H7 (cell line): ENCODE measurements around the gene TRIM27. TPM values are rescaled to one million over a fixed set of nuclear protein-coding genes. Genes with fewer than 3 reads are reported as not detected.

Experiments
- total RNA-seq: library from RNA; depleted of rRNA; stranded (reverse); fragments of >200 nt; shearing (Covaris generic); gene quantifications from 2 replicates; pipeline ENCODE4 v1.2.3, GENCODE V29; 2014; rRNA removed

Gene TRIM27
- total RNA-seq, 1 experiment from 2014 or later = 98.8 TPM

Other genes starting within 250 kb of the TRIM27 start
- gene ZNF311, start 81.3 kb upstream of the TRIM27 start, total RNA-seq = 1.4 and 2.8 TPM in 2 replicates
- not detected in 2 replicates for gene OR2W1, start 121.2 kb upstream of the TRIM27 start, total RNA-seq
- gene OR2B3, start 163.3 kb upstream of the TRIM27 start, total RNA-seq = not detected in 2 replicates
- gene OR2J1, start 175.5 kb upstream of the TRIM27 start, total RNA-seq = not detected in 2 replicates
- gene OR2J3, start 184.1 kb upstream of the TRIM27 start, total RNA-seq = not detected in 2 replicates
- gene OR2J2, start 246.9 kb upstream of the TRIM27 start, total RNA-seq = not detected in 2 replicates